Mesenteric fat pad (tissue), 1 donor: ENCODE measurements around the gene KRT33B. TPM values are rescaled to one million over a fixed set of nuclear protein-coding genes. Genes with fewer than 3 reads are reported as not detected.
"Not testable (repeated sequence)": the region's sequence is repeated elsewhere in the genome, so short reads cannot be mapped to it uniquely, and the experiment has no call there.

ENCODE experiments used
- DNase-seq: peaks from one replicate; pipeline ENCODE4 v3.0.0-alpha.2; 2020; ENCODE audit warnings: low spot score
- total RNA-seq: library from RNA; stranded (reverse); fragmentation: NEBNext Ultra II Directional; extraction: Animal tissue kit (Norgen Biotek cat#: 25700); gene quantifications from one replicate; pipeline ENCODE4 v1.2.1, GENCODE V29; 2021
- donor health status: DM: yes; HTN: yes; CAD: no.

Gene KRT33B
- total RNA-seq, 1 donor from 2014 or later: not detected

- no peak for DNase-seq
These were observed 21.5 kb downstream of the KRT33B start for GRCh38 chr17:41347869-41348760.

- DNase-seq: not testable (repeated sequence)
These were observed 23.2 kb downstream of the KRT33B start for GRCh38 chr17:41346421-41346820.

- no peak for DNase-seq
These were observed 23.6 kb downstream of the KRT33B start for GRCh38 chr17:41345992-41346391.

- DNase-seq: no peak
These were observed 26.6 kb downstream of the KRT33B start for GRCh38 chr17:41343029-41343428.

- no peak for DNase-seq
These were observed 28.4 kb downstream of the KRT33B start for GRCh38 chr17:41340934-41341861.

- DNase-seq: no peak
These were observed 29.1 kb downstream of the KRT33B start for GRCh38 chr17:41340494-41340893.

GRCh38 chr17:41339571-41340172 lies 29.9 kb downstream of the KRT33B start:
- DNase-seq: no peak

GRCh38 chr17:41338961-41339485 lies 30.6 kb downstream of the KRT33B start:
- no peak for DNase-seq

- no peak for DNase-seq
These were observed 33.9 kb downstream of the KRT33B start for GRCh38 chr17:41335747-41336146.

GRCh38 chr17:41334385-41335305 lies 35.0 kb downstream of the KRT33B start:
- no peak for DNase-seq

- DNase-seq: no peak
These were observed 35.8 kb downstream of the KRT33B start for GRCh38 chr17:41333836-41334235.

GRCh38 chr17:41333098-41333497 lies 36.5 kb downstream of the KRT33B start:
- DNase-seq: no peak

- no peak for DNase-seq
These were observed 37.4 kb downstream of the KRT33B start for GRCh38 chr17:41332239-41332638.

- no peak for DNase-seq
These were observed 38.0 kb downstream of the KRT33B start for GRCh38 chr17:41331606-41332005.

GRCh38 chr17:41329279-41329948 lies 40.2 kb downstream of the KRT33B start:
- no peak for DNase-seq

GRCh38 chr17:41328207-41328606 lies 41.4 kb downstream of the KRT33B start:
- DNase-seq: no peak

GRCh38 chr17:41327411-41328120 lies 42.0 kb downstream of the KRT33B start:
- DNase-seq: no peak

- no peak for DNase-seq
These were observed 43.2 kb downstream of the KRT33B start for GRCh38 chr17:41326173-41327145.
